Mesenchymal stem cell (in vitro differentiated cells and primary cell): Measurements from ENCODE around the gene SLC25A21.

Experiments used
- DNase-seq: peaks from one replicate; pipeline ENCODE4 v3.0.0-alpha.2; 2013
- H2AFZ ChIP-seq: one replicate; pipeline ENCODE4 v1.6.1; 2013; ENCODE audit warnings: low read depth, mild to moderate bottlenecking, control low read depth, inconsistent platforms, low read length, moderate library complexity
- H2AK5ac ChIP-seq: 2 replicates; pipeline ENCODE4 v1.6.1; 2013; ENCODE audit warnings: low read length, moderate library complexity, mild to moderate bottlenecking, inconsistent platforms; ENCODE audit not compliant: severe bottlenecking
- H2BK120ac ChIP-seq: one replicate; pipeline ENCODE4 v1.6.1; 2013; ENCODE audit warnings: low read depth, mild to moderate bottlenecking, inconsistent platforms, low read length, moderate library complexity
- H2BK12ac ChIP-seq, 2 experiments: one replicate each; pipeline ENCODE4 v1.6.1; 2013; ENCODE audit warnings: inconsistent platforms in 2 of 2, low read length in 2 of 2, mild to moderate bottlenecking in 2 of 2, moderate library complexity in 2 of 2, control low read depth in 1 of 2
- H2BK15ac ChIP-seq: one replicate; pipeline ENCODE4 v1.6.1; 2013; ENCODE audit warnings: mild to moderate bottlenecking, low read depth, inconsistent platforms; ENCODE audit not compliant: poor library complexity, severe bottlenecking
- H2BK5ac ChIP-seq: 2 replicates; pipeline ENCODE4 v1.6.1; 2013; ENCODE audit warnings: low read depth, mild to moderate bottlenecking, low read length, control low read depth, inconsistent platforms; ENCODE audit not compliant: poor library complexity, severe bottlenecking
- H3K14ac ChIP-seq, 2 experiments: one replicate each; pipeline ENCODE4 v1.6.1; 2013; ENCODE audit warnings: inconsistent platforms in 2 of 2, low read length in 2 of 2, control low read depth in 1 of 2, mild to moderate bottlenecking in 1 of 2, moderate library complexity in 1 of 2
- H3K18ac ChIP-seq, 2 experiments: one replicate each; pipeline ENCODE4 v1.6.1; 2013; ENCODE audit warnings: inconsistent platforms in 2 of 2, low read length in 2 of 2, control low read depth in 1 of 2, low read depth in 1 of 2, mild to moderate bottlenecking in 1 of 2
- H3K23ac ChIP-seq, 2 experiments: one replicate each; pipeline ENCODE4 v1.6.1; 2013; ENCODE audit warnings: inconsistent platforms in 2 of 2, low read length in 2 of 2, mild to moderate bottlenecking in 2 of 2, moderate library complexity in 2 of 2, control low read depth in 1 of 2
- H3K27ac ChIP-seq: 2 replicates; pipeline ENCODE4 v1.5.1; 2013; ENCODE audit warnings: mild to moderate bottlenecking, moderate library complexity, low read length, control low read depth, inconsistent platforms; ENCODE audit not compliant: poor library complexity, severe bottlenecking
- H3K27me3 ChIP-seq, 2 experiments: 2 replicates each; pipeline versions ENCODE4 v1.6.1 to v1.7.0; 2013; ENCODE audit warnings: low read length in 2 of 2, mild to moderate bottlenecking in 2 of 2, moderate library complexity in 2 of 2, control low read depth in 1 of 2, inconsistent platforms in 1 of 2; ENCODE audit not compliant: control insufficient read depth in 1 of 2, insufficient read depth in 1 of 2
- H3K36me3 ChIP-seq, 2 experiments: 2 replicates each; pipeline versions ENCODE4 v1.6.1 to v1.7.0; 2013; ENCODE audit warnings: low read length in 2 of 2, control low read depth in 1 of 2, inconsistent platforms in 1 of 2, low read depth in 1 of 2, mild to moderate bottlenecking in 1 of 2; ENCODE audit not compliant: insufficient read depth in 2 of 2, control insufficient read depth in 1 of 2
- H3K4ac ChIP-seq, 2 experiments: one replicate each; pipeline ENCODE4 v1.6.1; 2013; ENCODE audit warnings: inconsistent platforms in 2 of 2, low read length in 2 of 2, mild to moderate bottlenecking in 2 of 2, moderate library complexity in 2 of 2, control low read depth in 1 of 2, low read depth in 1 of 2
- H3K4me1 ChIP-seq: 2 replicates; pipeline ENCODE4 v1.6.1; 2013; ENCODE audit warnings: low read depth, low read length, control low read depth; ENCODE audit not compliant: control insufficient read depth, insufficient read depth
- H3K4me2 ChIP-seq: 2 replicates; pipeline ENCODE4 v1.6.1; 2013; ENCODE audit warnings: low read length, mild to moderate bottlenecking, inconsistent platforms; ENCODE audit not compliant: poor library complexity, severe bottlenecking
- H3K4me3 ChIP-seq, 2 experiments: 2 replicates each; pipeline versions ENCODE4 v1.5.1 to v1.7.0; 2013; ENCODE audit warnings: low read length in 2 of 2, mild to moderate bottlenecking in 2 of 2, control low read depth in 1 of 2, low read depth in 1 of 2; ENCODE audit not compliant: insufficient read depth in 1 of 2
- H3K79me1 ChIP-seq: replicated peaks from 2 replicates; pipeline ENCODE4 v1.6.1; 2013; ENCODE audit warnings: mild to moderate bottlenecking, control low read depth, low read length, inconsistent platforms; ENCODE audit not compliant: poor library complexity, severe bottlenecking
- H3K9ac ChIP-seq: 2 replicates; pipeline ENCODE4 v1.7.0; 2013; ENCODE audit warnings: mild to moderate bottlenecking, low read length, moderate library complexity
- H3K9me3 ChIP-seq: 2 replicates; pipeline ENCODE4 v1.7.0; 2013; ENCODE audit warnings: mild to moderate bottlenecking, low read length; ENCODE audit not compliant: control insufficient read depth
- H4K8ac ChIP-seq: one replicate; pipeline ENCODE4 v1.6.1; 2013; ENCODE audit warnings: inconsistent platforms, mild to moderate bottlenecking, low read length, moderate library complexity
- H4K91ac ChIP-seq: one replicate; pipeline ENCODE4 v1.6.1; 2013; ENCODE audit warnings: mild to moderate bottlenecking, low read length, inconsistent platforms
- WGBS: methylation state at CpG from one replicate; pipeline ENCODE4 v1.1.7; 2013; ENCODE audit warnings: mixed read lengths; 5-methylcytosine and 5-hydroxymethylcytosine counted together

SLC25A21 gene

GRCh38 chr14:36656687-36657398 lies 515.6 kb downstream of the SLC25A21 start:
- Histone ChIP-seq H2BK12ac (no peak overlapping the region), H3K23ac (no peak overlapping the region), H2BK15ac (no peak overlapping the region), H4K91ac (no peak overlapping the region), H3K4me3 (peak overlapping the region; percentile 14 to 69), H3K9ac (no peak overlapping the region), H2BK120ac (no peak overlapping the region), H4K8ac (no peak overlapping the region), H3K79me1 (no peaks in the 10 kb centered on the region), H3K9me3 (no peaks in the 10 kb centered on the region), H3K4ac (no peak overlapping the region), H2AFZ (no peak overlapping the region), H3K18ac (no peak overlapping the region), H3K27me3 (peaks cover 92 to 97% of the 10 kb centered on the region in 2 experiments), H3K36me3 (peaks cover 0 to 9% of the 10 kb centered on the region in 2 experiments), H3K27ac (peak overlapping the region; percentile 25), H2BK5ac (no peak overlapping the region), H3K4me1 (peaks cover 44% of the 10 kb centered on the region), H2AK5ac (no peak overlapping the region), H3K14ac (no peak overlapping the region), H3K4me2 (peak overlapping the region; percentile 90)
- peak; percentile 16 for DNase-seq
- 8% methylated on average over 30 of the region's 31 CpGs for WGBS

- H3K79me1 ChIP-seq = no peaks in the 10 kb centered on the region
- H3K36me3 ChIP-seq = peaks cover 0 to 7% of the 10 kb centered on the region in 2 experiments
- H3K18ac ChIP-seq = peak overlapping the region in 1 of 2 experiments; percentile 43
- peak overlapping the region in 1 of 2 experiments; percentile 23 for H3K23ac ChIP-seq
- H4K91ac ChIP-seq = no peak overlapping the region
- H3K4ac ChIP-seq = no peak overlapping the region
- H3K27ac ChIP-seq = no peak overlapping the region
- H3K9me3 ChIP-seq = no peaks in the 10 kb centered on the region
- no peak overlapping the region for H3K14ac ChIP-seq
- peak overlapping the region; percentile 90 for H3K4me2 ChIP-seq
- H2BK5ac ChIP-seq = no peak overlapping the region
- no peak overlapping the region for H2AK5ac ChIP-seq
- peak overlapping the region; percentile 23 to 47 for H3K4me3 ChIP-seq
- no peak overlapping the region for H2AFZ ChIP-seq
- no peak overlapping the region for H2BK12ac ChIP-seq
- no peak overlapping the region for H2BK120ac ChIP-seq
- no peak overlapping the region for H3K9ac ChIP-seq
- H4K8ac ChIP-seq = no peak overlapping the region
- peaks cover 96 to 100% of the 10 kb centered on the region in 2 experiments for H3K27me3 ChIP-seq
- no peak overlapping the region for H2BK15ac ChIP-seq
- 3% methylated on average over 48 of the region's 48 CpGs for WGBS
- H3K4me1 ChIP-seq = peaks cover 41% of the 10 kb centered on the region
- peak; percentile 17 for DNase-seq
Observed at GRCh38 chr14:36655963-36656686, 516.3 kb downstream of the SLC25A21 start.

GRCh38 chr14:36655571-36655962 lies 516.8 kb downstream of the SLC25A21 start:
- H3K36me3 ChIP-seq = peaks cover 0 to 5% of the 10 kb centered on the region in 2 experiments
- peaks cover 37% of the 10 kb centered on the region for H3K4me1 ChIP-seq
- 8% methylated on average over 10 of the region's 11 CpGs for WGBS
- no peak overlapping the region for H3K4ac ChIP-seq
- DNase-seq = no peak
- no peak overlapping the region for H2AK5ac ChIP-seq
- H3K27ac ChIP-seq = no peak overlapping the region
- no peak overlapping the region for H3K23ac ChIP-seq
- no peaks in the 10 kb centered on the region for H3K79me1 ChIP-seq
- H2BK15ac ChIP-seq = no peak overlapping the region
- no peak overlapping the region for H3K14ac ChIP-seq
- peak overlapping the region; percentile 7 for H3K4me2 ChIP-seq
- no peaks in the 10 kb centered on the region for H3K9me3 ChIP-seq
- no peak overlapping the region for H2BK5ac ChIP-seq
- H4K91ac ChIP-seq = no peak overlapping the region
- peaks cover 95 to 100% of the 10 kb centered on the region in 2 experiments for H3K27me3 ChIP-seq
- H2AFZ ChIP-seq = no peak overlapping the region
- H3K9ac ChIP-seq = no peak overlapping the region
- H4K8ac ChIP-seq = no peak overlapping the region
- no peak overlapping the region for H2BK12ac ChIP-seq
- H3K4me3 ChIP-seq = no peak overlapping the region
- H2BK120ac ChIP-seq = no peak overlapping the region
- no peak overlapping the region for H3K18ac ChIP-seq

GRCh38 chr14:36654794-36655381 lies 517.5 kb downstream of the SLC25A21 start:
- H3K4me3 ChIP-seq = no peak overlapping the region
- H4K91ac ChIP-seq = no peak overlapping the region
- peaks cover 95 to 100% of the 10 kb centered on the region in 2 experiments for H3K27me3 ChIP-seq
- no peak overlapping the region for H3K27ac ChIP-seq
- H2AK5ac ChIP-seq = no peak overlapping the region
- no peak overlapping the region for H4K8ac ChIP-seq
- no peak overlapping the region for H3K4ac ChIP-seq
- H2BK12ac ChIP-seq = no peak overlapping the region
- no peak overlapping the region for H2BK120ac ChIP-seq
- 6% methylated on average over 34 of the region's 34 CpGs for WGBS
- H3K4me2 ChIP-seq = no peak overlapping the region
- H3K79me1 ChIP-seq = no peaks in the 10 kb centered on the region
- no peak overlapping the region for H3K14ac ChIP-seq
- peak overlapping the region in 1 of 2 experiments; percentile 50 for H3K23ac ChIP-seq
- no peaks in the 10 kb centered on the region for H3K9me3 ChIP-seq
- H3K9ac ChIP-seq = no peak overlapping the region
- H3K4me1 ChIP-seq = peaks cover 37% of the 10 kb centered on the region
- H2AFZ ChIP-seq = no peak overlapping the region
- no peak overlapping the region for H2BK5ac ChIP-seq
- no peak for DNase-seq
- H2BK15ac ChIP-seq = peak overlapping the region; percentile 37
- H3K18ac ChIP-seq = peak overlapping the region in 1 of 2 experiments; percentile 3
- H3K36me3 ChIP-seq = peaks cover 0 to 5% of the 10 kb centered on the region in 2 experiments
